HG03520 (cell line): Measurements from ENCODE around the gene PLEKHA8.

Experiments used
- ATAC-seq: cut with Tn5 transposase; IDR thresholded peaks from one replicate; pipeline ENCODE4 v1.9.1; 2021; ENCODE audit warnings: mild to moderate bottlenecking, moderate library complexity; ENCODE audit not compliant: unreplicated experiment

Gene PLEKHA8, protein sequence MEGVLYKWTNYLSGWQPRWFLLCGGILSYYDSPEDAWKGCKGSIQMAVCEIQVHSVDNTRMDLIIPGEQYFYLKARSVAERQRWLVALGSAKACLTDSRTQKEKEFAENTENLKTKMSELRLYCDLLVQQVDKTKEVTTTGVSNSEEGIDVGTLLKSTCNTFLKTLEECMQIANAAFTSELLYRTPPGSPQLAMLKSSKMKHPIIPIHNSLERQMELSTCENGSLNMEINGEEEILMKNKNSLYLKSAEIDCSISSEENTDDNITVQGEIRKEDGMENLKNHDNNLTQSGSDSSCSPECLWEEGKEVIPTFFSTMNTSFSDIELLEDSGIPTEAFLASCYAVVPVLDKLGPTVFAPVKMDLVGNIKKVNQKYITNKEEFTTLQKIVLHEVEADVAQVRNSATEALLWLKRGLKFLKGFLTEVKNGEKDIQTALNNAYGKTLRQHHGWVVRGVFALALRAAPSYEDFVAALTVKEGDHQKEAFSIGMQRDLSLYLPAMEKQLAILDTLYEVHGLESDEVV

GRCh38 chr7:30028216-30028748 is at the start of gene PLEKHA8:
TSS of gene PLEKHA8 (plus strand) at chr7:30028412. CDS start at chr7:30028763, 351 bp downstream.
- ATAC-seq: peak; percentile 38

DNA sequence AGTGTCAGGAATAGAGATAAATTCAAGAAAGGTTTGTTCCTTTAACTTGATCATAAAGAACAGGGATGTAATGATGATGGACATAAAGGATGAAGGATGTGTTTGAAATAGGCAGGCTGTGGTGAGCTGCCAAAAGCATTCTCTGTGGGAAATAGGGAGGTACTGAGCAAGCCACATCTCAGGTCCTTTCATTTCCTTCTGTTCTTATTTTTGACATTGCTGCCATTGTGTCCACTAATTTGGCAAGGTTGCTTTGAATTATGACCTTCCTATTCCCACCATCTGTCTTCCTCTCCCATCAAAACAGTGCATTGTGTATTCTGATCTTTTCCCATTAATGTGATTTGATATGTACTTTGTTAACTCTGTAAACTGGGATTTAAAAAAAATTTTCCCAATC is 48.1 kb upstream of the PLEKHA8 start:
- ATAC-seq: no peak

GRCh38 chr7:29987083-29987482 is 41.1 kb upstream of the PLEKHA8 start:
- ATAC-seq: no peak

DNA sequence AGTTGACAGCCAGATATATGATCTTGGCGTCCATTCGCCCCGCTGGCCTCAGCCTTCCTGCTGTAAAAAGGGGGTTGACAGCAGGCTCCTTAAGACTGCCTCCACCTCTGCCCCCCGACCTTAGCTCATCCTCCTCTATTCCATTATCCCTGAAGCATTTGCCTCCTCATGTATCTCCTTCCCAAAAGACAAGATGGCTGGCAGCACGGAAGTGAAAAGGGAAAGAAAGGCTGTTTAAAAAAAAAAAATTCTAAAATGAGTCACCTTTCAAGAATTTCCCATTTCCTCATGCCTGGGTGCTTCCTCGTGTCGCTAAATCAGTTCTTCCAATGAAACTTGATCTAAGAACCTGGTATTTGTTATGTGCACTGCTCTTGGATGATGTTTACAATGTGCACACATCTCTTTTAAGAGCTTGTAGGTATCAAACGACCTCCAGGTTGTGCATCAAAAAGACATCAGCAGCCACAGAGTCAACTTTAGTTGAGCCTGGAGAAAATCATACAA is 40.3 kb upstream of the PLEKHA8 start:
- no peak for ATAC-seq

DNA sequence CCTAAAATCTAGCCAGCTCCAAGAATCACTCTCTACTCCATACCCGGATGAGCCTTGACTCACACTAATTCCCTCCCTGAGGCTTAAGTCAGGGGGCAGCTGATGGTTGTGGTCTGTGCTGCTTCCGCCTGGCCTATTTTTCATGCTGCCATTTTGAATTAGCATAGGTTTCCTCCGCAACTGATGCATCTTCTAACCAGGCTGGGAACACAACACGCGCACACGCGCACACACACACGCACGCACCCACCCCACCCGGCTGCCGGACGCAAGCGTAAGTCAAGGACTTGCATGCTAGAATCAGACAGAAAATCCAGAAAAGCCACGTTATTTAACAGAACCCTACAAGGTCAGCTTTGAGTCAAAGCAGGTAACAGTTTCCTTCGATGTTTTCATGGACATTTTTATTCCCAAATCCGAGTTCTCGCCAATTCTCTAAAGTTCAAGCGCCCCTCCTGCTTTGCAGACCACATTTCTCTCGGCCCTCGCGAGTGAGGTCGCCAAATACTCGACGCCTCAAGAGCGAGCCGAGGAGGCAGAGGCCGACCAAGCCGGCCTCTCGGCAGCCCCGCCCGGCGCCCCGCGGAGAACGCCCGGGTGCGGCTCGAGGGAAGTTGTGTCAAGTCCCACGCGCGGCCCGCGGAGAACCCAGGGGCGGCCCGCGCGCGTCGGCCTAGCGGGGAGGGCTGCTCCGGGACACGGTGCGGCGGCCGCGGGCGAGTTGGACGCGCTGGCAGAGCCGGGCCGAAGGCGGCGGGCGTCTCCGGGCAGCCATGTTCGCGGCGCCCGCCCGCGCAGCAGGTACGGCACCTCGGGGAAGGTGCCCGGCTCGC is 39.6 kb upstream of the PLEKHA8 start:
- peak; percentile 31 for ATAC-seq

DNA sequence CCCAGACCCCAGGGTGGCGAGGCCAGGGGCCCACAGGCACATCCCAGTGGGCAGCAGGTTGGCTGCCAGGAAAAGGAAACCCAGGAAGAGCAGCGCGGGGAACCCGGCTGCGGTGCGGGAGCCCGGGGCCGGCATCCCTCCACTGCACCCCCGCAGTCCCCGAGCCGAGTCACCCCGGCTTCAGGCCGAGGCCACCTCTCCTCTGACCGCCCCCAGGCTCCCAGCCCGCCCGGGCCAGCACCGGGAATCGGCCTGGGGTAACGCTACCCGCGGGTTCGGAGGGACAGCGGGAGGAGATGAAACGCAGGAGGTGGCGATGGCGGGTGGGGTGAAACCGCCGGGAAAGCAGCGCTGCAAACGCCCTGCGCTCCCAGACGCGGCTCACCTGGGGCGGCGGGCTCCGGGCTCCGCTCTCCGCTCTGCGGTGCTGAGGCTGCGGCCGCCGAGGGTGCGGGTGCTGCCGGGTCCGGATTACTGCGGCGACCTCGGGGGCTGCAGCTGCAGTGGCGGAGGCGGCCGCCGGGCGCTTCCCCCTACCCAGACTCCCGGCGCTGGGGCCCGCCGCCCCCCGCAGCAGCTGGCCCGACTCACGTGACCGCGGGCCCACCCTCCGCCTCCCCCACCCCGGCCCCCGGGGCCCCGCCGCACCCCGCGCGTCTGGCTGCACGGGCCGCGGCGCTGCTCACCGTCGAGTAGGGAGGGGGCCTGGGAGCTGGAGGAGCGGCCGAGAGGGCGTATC is 38.8 kb upstream of the PLEKHA8 start, which contains the start of gene SCRN1:
Gene SCRN1 (minus strand): TSS at position 545 of the 739 bp plus-strand sequence. CDS start 20,734 bp downstream, outside the sequence.
- no peak for ATAC-seq

DNA sequence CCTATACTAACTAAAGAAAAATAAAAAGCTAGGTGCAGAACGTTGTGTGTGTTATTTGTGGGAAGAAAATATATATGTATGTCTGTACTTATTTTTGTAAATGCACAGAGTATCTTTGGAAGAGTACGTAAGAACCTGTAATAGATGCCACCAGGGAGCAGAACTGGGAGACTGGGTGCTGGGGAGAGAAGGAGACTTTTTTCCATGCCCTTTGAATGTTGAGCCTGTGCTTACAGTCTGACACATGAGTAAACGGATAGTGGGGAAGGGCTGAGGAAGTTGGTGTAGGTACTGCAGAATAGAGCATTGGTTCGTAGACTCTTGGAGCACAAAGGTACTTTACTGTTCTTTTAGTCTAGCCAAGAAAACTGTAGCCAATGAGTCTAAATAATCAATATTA is 37.3 kb upstream of the PLEKHA8 start:
- no peak for ATAC-seq

GRCh38 chr7:29991937-29992336 is 36.3 kb upstream of the PLEKHA8 start:
- ATAC-seq: no peak

DNA sequence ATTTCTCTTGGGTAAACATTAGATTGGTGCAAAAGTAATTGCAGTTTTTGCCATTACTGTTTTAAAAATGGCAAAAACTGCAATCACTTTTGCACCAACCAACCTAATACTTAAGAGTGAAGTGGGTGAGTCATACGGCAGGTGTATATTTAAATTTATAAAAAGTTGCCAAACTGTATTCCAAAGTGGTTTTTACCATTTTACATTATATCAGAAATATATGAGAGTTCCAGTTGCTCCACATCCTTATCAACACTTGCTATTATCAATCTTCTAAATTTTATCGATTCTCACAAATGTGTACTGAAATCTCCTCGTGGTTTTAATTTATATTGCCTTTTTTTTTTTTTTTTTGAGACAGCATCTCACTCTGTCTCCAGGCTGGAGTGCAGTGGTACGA is 35.1 kb upstream of the PLEKHA8 start:
- ATAC-seq: no peak

DNA sequence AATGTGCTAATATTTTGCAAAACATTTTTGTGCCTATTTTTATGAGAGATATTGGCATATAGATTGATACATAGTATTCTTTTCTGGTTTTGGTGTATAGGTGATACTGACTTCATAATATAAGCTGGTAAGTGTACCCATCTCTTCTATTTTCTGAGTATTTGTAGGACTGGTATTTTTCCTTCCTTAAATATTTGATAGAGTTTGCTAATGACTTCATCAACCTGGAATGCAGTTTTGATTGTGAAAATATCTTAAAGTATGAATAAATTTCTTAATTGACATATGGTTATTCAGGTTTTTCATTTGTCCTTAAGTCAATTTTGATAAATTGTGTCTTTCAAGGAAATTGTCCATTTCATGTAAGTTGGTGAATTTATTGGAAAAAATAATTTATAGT is 32.6 kb upstream of the PLEKHA8 start:
- ATAC-seq: no peak

DNA sequence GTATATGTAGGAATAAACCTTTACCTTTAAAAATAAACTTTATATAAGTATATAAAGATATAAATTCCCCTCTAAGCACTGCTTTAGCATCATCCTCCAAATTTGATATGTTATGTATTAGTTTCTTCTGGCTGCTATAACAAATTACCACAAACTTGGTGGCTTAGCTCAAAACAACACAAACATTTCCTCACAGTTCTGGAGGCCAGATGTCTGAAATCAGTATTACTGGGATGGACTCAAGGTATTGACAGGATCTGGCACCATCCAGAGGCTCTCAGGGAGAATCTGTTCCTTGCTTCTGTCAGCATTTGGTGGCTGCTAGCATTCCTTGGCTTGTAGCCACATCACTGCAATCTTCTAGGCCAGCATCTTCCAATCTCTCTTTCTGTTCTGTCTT is 31.9 kb upstream of the PLEKHA8 start:
- ATAC-seq: no peak

DNA sequence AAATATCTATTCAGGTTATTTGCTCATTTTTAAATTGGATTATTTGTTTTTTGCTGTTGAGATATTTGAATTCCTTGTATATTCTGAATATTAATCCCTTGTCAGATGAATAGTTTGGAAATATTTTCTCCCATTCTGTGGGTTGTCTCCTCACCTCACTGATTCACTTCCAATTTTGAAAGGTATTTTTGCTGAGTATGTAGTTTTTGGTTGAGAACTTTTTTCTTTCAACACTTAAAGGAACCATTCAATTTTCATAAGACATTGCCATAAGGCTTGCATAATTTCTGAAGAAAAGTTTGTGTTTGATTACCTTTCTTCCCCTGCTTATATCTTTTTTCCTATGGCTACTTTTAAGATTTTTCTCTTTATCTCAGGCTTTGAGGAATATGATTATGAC is 29.7 kb upstream of the PLEKHA8 start:
- ATAC-seq: no peak

- ATAC-seq: no peak
Measured at GRCh38 chr7:30001998-30002397, 26.2 kb upstream of the PLEKHA8 start.

GRCh38 chr7:30003098-30003497 is 25.1 kb upstream of the PLEKHA8 start:
- ATAC-seq: no peak

GRCh38 chr7:30005464-30005863 is 22.7 kb upstream of the PLEKHA8 start:
- no peak for ATAC-seq

- ATAC-seq: no peak
Measured at GRCh38 chr7:30010021-30010420, 18.2 kb upstream of the PLEKHA8 start.

DNA sequence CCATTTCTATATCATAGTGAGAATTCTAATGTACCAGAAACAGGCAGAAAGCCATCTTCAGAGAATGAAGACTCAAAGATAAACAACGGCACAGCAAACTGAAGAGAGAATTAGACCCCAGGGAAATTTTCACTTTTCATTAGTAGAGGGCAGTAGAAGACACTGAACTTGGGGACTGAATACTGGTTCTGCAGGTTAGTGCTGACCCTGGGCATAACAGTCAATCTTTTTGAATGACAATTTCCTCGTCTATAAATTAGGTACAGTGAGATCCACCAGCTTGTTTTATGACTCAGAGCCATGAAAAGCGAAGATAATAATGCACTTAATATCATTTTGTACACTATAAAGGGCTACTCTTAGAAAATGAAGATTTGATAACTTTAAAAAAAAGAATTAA is 15.5 kb upstream of the PLEKHA8 start:
- ATAC-seq: no peak

GRCh38 chr7:30018451-30018850 is 9.8 kb upstream of the PLEKHA8 start:
- ATAC-seq: no peak

DNA sequence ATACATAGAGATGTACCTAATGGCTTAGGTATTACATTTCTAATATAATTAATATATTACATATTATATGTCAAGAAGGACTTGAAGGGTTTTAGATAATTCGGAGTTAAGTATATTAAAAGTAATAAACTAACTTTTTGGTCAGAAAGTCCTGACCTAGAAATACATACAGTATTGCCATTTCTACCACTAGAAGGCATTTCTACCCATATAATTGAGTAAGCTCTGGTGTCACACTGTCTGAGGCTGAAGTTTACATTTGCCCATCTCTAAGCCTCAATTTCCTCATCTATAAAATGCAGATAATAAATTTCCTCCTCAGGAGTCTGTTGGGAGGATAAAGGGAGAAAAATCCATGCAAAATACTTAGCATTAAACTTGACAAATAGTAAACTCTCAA is 8.8 kb upstream of the PLEKHA8 start:
- no peak for ATAC-seq

GRCh38 chr7:30019960-30020359 is 8.3 kb upstream of the PLEKHA8 start:
- no peak for ATAC-seq

DNA sequence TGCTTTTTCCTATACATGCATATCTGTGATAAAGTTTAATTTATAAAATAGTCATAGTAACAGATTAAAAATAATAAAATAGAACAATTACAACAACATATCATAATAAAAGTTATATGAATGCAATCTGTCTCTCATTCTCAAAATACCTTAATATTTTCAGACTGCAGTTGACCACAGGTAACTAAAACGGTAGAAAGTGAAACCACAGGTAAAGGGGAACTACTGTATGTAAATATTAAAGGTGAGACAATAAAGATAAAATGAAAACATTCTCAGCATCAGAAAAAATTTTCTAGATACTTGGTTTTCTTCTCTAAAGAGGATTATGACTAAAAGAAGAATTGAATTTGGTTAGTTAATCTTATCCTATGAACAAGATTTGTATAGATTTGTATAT is 7.7 kb upstream of the PLEKHA8 start:
- ATAC-seq: no peak
